Keratinocyte (primary cell): ENCODE results near the gene TET2. TPM values are rescaled to one million over a fixed set of nuclear protein-coding genes. Genes with fewer than 3 reads are reported as not detected.

Experiments used
- DNase-seq: peaks from one replicate; pipeline ENCODE4 v3.0.0-alpha.2; 2011; ENCODE audit warnings: low read depth, missing footprints, low spot score
- FAIRE-seq: peaks from 2 replicates; lab custom pipeline; 2011; peaks lifted over from hg19 to GRCh38; lab: Jason Lieb, UNC
- H2AFZ ChIP-seq: 2 replicates; pipeline ENCODE4 v1.6.0; 2012; ENCODE audit warnings: low read length, control low read depth, inconsistent platforms; ENCODE audit not compliant: control insufficient read depth
- H3K27ac ChIP-seq: 2 replicates; pipeline ENCODE4 v1.5.1; 2011; ENCODE audit warnings: low read length; ENCODE audit not compliant: control insufficient read depth, insufficient read depth
- H3K27me3 ChIP-seq: 3 replicates; pipeline ENCODE4 v1.6.0; 2011; ENCODE audit warnings: low read length; ENCODE audit not compliant: control insufficient read depth, insufficient read depth; ENCODE audit errors: extremely low read depth
- H3K36me3 ChIP-seq, 2 experiments: 2 replicates in 1 of 2; 3 replicates in 1 of 2; pipeline ENCODE4 v1.5.1; 2011; ENCODE audit warnings: low read length in 2 of 2, mild to moderate bottlenecking in 1 of 2; ENCODE audit not compliant: control insufficient read depth in 2 of 2, insufficient read depth in 2 of 2; ENCODE audit errors: extremely low read depth in 1 of 2
- H3K4me1 ChIP-seq: 3 replicates; pipeline ENCODE4 v1.5.1; 2011; ENCODE audit warnings: low read length; ENCODE audit not compliant: control insufficient read depth, insufficient read depth; ENCODE audit errors: extremely low read depth
- H3K4me2 ChIP-seq: 3 replicates; pipeline ENCODE4 v1.6.0; 2011; ENCODE audit warnings: low read depth, low read length; ENCODE audit not compliant: control insufficient read depth, insufficient read depth; ENCODE audit errors: extremely low read depth
- H3K4me3 ChIP-seq, 3 experiments: fragments of 200-600 bp in 1 of 3; sonication (generic) in 1 of 3; 2 replicates in 2 of 3; 3 replicates in 1 of 3; pipeline ENCODE4 v1.5.1; 2011 to 2016; ENCODE audit warnings: low read length in 3 of 3, mild to moderate bottlenecking in 3 of 3, control low read depth in 2 of 3, inconsistent platforms in 1 of 3, low read depth in 1 of 3, mixed read lengths in 1 of 3, mixed run types in 1 of 3, moderate library complexity in 1 of 3; ENCODE audit not compliant: control insufficient read depth in 2 of 3, insufficient read depth in 2 of 3; ENCODE audit errors: extremely low read depth in 1 of 3
- H3K79me2 ChIP-seq: 2 replicates; pipeline ENCODE4 v1.6.0; 2012; ENCODE audit warnings: low read length; ENCODE audit not compliant: control insufficient read depth, insufficient read depth
- H3K9ac ChIP-seq: 3 replicates; pipeline ENCODE4 v1.6.0; 2011; ENCODE audit warnings: low read length; ENCODE audit not compliant: control insufficient read depth, insufficient read depth; ENCODE audit errors: extremely low read depth
- H3K9me1 ChIP-seq: 3 replicates; pipeline ENCODE4 v1.6.0; 2011; ENCODE audit warnings: low read length; ENCODE audit not compliant: control insufficient read depth, insufficient read depth; ENCODE audit errors: extremely low read depth
- H3K9me3 ChIP-seq: 2 replicates; pipeline ENCODE4 v1.5.1; 2012; ENCODE audit warnings: low read depth, low read length; ENCODE audit not compliant: control insufficient read depth
- H4K20me1 ChIP-seq: 3 replicates; pipeline ENCODE4 v1.6.0; 2011; ENCODE audit warnings: low read length; ENCODE audit not compliant: control insufficient read depth, insufficient read depth; ENCODE audit errors: extremely low read depth
- CTCF ChIP-seq, 3 experiments: IDR thresholded peaks in 1 of 3; conservative IDR thresholded peaks in 1 of 3; optimal IDR thresholded peaks in 1 of 3; 2 replicates in 2 of 3; 3 replicates in 1 of 3; pipeline versions ENCODE3 to v1.5.1; 2011; ENCODE audit warnings: low read length in 3 of 3, mild to moderate bottlenecking in 3 of 3, moderate library complexity in 2 of 3, control low read depth in 1 of 3, inconsistent platforms in 1 of 3; ENCODE audit not compliant: insufficient read depth in 2 of 3; ENCODE audit errors: extremely low read depth in 1 of 3
- EZH2 ChIP-seq: IDR thresholded peaks from one replicate; pipeline ENCODE4 v1.6.1; 2012; ENCODE audit warnings: inconsistent platforms, mild to moderate bottlenecking, low read length, moderate library complexity
- dilution Hi-C: fragments of 300-500 bp; cut with MboI; formaldehyde crosslinking; loops from one replicate; pipeline ENCODE4 v1.7.0; 2020; ENCODE audit warnings: low sequenced_read_pairs; ENCODE audit not compliant: extremely low pct_ligation_motif_present
- polyA plus RNA-seq, 5 experiments: library from polyadenylated mRNA; depleted of rRNA in 3 of 5; stranded (reverse) in 3 of 5; stranded (forward) in 1 of 5; unstranded in 1 of 5; fragments of >200 nt; gene quantifications; 1 replicate in 1 of 5; 2 replicates in 3 of 5; 3 replicates in 1 of 5; pipeline versions ENCODE4 v1.2.1 to v1.2.3, GENCODE V29; 2011 to 2012; ENCODE audit warnings: missing spikeins in 2 of 5, low read depth in 1 of 5, low replicate concordance in 1 of 5

TET2 gene
- polyA plus RNA-seq, 1 donor (not counting 4 experiments of a cell fraction or from before 2014, with no cell fraction given), result 9.6 TPM

DNA sequence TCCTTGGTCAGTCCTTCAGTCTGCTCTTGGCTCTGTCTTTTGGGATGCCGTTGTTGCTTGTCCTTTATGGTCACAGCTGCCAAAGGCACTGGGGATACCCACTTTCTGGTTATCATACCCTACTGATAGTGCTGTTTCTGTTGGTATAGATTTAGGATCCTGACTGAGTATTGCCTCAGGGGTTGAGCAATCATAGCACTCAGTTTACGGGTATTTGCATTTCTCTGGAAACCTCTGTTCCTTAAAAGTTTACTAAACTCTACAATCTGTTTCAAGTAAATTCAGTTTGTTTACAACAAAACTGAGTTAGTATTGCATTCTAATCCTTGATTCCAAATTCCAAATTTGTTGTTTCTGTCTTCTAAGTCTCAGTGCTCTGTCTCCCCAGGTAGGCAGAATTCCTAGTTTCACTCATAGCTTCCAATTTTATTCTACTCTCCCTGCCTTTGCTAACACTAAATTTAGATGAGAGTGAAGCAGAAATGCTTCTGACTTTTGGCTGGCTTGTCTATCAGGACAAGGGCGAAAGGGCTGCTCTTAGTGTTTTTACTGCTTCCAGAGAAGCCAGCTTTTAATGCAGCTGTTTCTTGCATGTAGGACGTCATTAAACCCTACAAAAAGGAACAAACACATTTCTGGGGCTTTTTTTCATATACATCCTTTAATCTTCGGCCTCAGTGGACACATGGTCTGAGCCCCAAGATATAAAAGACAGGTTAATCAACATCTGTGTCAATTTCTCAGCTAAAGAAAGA, 17.2 kb upstream of the TET2 start:
- no peak overlapping the region for H3K4me2 ChIP-seq
- no peaks in the 10 kb centered on the region for H3K4me1 ChIP-seq
- no peaks in the 10 kb centered on the region for H3K27me3 ChIP-seq
- H3K36me3 ChIP-seq, result no peaks in the 10 kb centered on the region
- FAIRE-seq (no peak), DNase-seq (no peak)
- no peaks in the 10 kb centered on the region for H3K9me3 ChIP-seq
- dilution Hi-C loops, result no loop called here
- H3K79me2 ChIP-seq, result no peaks in the 10 kb centered on the region
- H3K27ac ChIP-seq, result no peak overlapping the region
- H3K9ac ChIP-seq, result no peak overlapping the region
- no peaks in the 10 kb centered on the region for H4K20me1 ChIP-seq
- no peak for TF ChIP-seq CTCF (optimal IDR thresholded peaks at IDR 0.05 in 1 of 3, IDR thresholded peaks at IDR 0.05 in 1 of 3, conservative IDR thresholded peaks at IDR 0.05 in 1 of 3; ENCODE audit: extremely low read depth in 1 of 3, insufficient read depth in 2 of 3, low read length in 3 of 3)
- TF ChIP-seq EZH2, result no peak
- no peaks in the 10 kb centered on the region for H3K9me1 ChIP-seq
- no peak overlapping the region for H2AFZ ChIP-seq
- no peak overlapping the region for H3K4me3 ChIP-seq

DNA sequence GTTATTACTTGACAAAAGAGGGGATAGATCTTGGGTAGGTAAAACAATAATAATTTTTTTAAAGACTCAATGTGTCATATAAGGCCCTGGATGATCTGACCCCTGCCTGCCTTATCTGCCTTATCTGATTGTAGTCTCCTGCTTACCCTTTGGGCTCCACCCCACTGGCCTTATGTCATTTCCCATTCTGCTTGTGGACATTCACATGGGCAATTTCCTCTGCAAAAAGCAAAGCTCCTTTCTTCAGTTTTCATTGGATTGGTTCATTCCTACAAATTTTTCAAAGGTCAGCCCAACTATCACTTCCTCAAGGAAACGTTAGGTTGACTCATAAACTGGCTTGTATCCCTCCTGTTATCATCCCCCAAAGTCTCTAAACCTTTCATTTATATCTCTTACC, 15.7 kb upstream of the TET2 start:
- dilution Hi-C loops, result no loop called here
- no peaks in the 10 kb centered on the region for H3K4me1 ChIP-seq
- no peaks in the 10 kb centered on the region for H4K20me1 ChIP-seq
- H3K4me2 ChIP-seq, result no peak overlapping the region
- no peak overlapping the region for H3K27ac ChIP-seq
- H3K79me2 ChIP-seq, result no peaks in the 10 kb centered on the region
- H3K9me1 ChIP-seq, result no peaks in the 10 kb centered on the region
- no peak overlapping the region for H3K4me3 ChIP-seq
- H3K27me3 ChIP-seq, result no peaks in the 10 kb centered on the region
- TF ChIP-seq CTCF (optimal IDR thresholded peaks at IDR 0.05 in 1 of 3, IDR thresholded peaks at IDR 0.05 in 1 of 3, conservative IDR thresholded peaks at IDR 0.05 in 1 of 3; ENCODE audit: extremely low read depth in 1 of 3, insufficient read depth in 2 of 3, low read length in 3 of 3), result no peak
- TF ChIP-seq EZH2, result no peak
- no peak overlapping the region for H2AFZ ChIP-seq
- no peaks in the 10 kb centered on the region for H3K36me3 ChIP-seq
- no peaks in the 10 kb centered on the region for H3K9me3 ChIP-seq
- no peak overlapping the region for H3K9ac ChIP-seq
- no peak for DNase-seq
- FAIRE-seq, result no peak
